ENCODE data around the gene TOMT.
A peak's percentile ranks its signal among the peaks of the same experiment; 100 is the strongest.
"Not testable (repeated sequence)": the region's sequence is repeated elsewhere in the genome, so short reads cannot be mapped to it uniquely, and the experiment has no call there.

Gene TOMT

GRCh38 chr11:72127923-72128322 lies 22.2 kb downstream of the TOMT start:
- DNase-seq (ENCODE audit: low spot score): no peak

- DNase-seq (ENCODE audit: low spot score): no peak
Observed at GRCh38 chr11:72129381-72129780, 23.7 kb downstream of the TOMT start.

GRCh38 chr11:72132646-72133045 lies 26.9 kb downstream of the TOMT start:
- no peak for DNase-seq (ENCODE audit: low spot score)

- DNase-seq (ENCODE audit: low spot score): not testable (repeated sequence)
Observed at GRCh38 chr11:72135473-72135872, 29.7 kb downstream of the TOMT start, which contains the start of gene FOLR3. Gene FOLR3, plus strand, starts transcription at chr11:72135725. Its CDS starts 228 bp downstream, at chr11:72135953.

GRCh38 chr11:72135891-72136683 lies 30.4 kb downstream of the TOMT start:
- no peak for DNase-seq (ENCODE audit: low spot score)

GRCh38 chr11:72136684-72137262 lies 31.0 kb downstream of the TOMT start:
- no peak for DNase-seq (ENCODE audit: low spot score)

GRCh38 chr11:72138821-72139390 lies 33.2 kb downstream of the TOMT start:
- DNase-seq (ENCODE audit: low spot score): no peak

GRCh38 chr11:72139500-72139899 lies 33.8 kb downstream of the TOMT start:
- DNase-seq (ENCODE audit: low spot score): no peak

- DNase-seq (ENCODE audit: low spot score): no peak
Observed at GRCh38 chr11:72140661-72141060, 34.9 kb downstream of the TOMT start.

GRCh38 chr11:72141066-72141465 lies 35.3 kb downstream of the TOMT start:
- peak; percentile 48 for DNase-seq (ENCODE audit: low spot score)

GRCh38 chr11:72142086-72142485 lies 36.4 kb downstream of the TOMT start:
- not testable (repeated sequence) for DNase-seq (ENCODE audit: low spot score)

GRCh38 chr11:72142543-72142942 lies 36.8 kb downstream of the TOMT start:
- DNase-seq (ENCODE audit: low spot score): not testable (repeated sequence)

- DNase-seq (ENCODE audit: low spot score): no peak
Observed at GRCh38 chr11:72144807-72145565, 39.3 kb downstream of the TOMT start.

GRCh38 chr11:72146625-72147024 lies 40.9 kb downstream of the TOMT start:
- DNase-seq (ENCODE audit: low spot score): no peak

GRCh38 chr11:72150882-72151281 lies 45.2 kb downstream of the TOMT start:
- no peak for DNase-seq (ENCODE audit: low spot score)

GRCh38 chr11:72153874-72154273 lies 48.1 kb downstream of the TOMT start:
- DNase-seq (ENCODE audit: low spot score): not testable (repeated sequence)

- no peak for DNase-seq (ENCODE audit: low spot score)
Observed at GRCh38 chr11:72154816-72155215, 49.1 kb downstream of the TOMT start.

GRCh38 chr11:72155751-72156150 lies 50.0 kb downstream of the TOMT start:
- no peak for DNase-seq (ENCODE audit: low spot score)

- DNase-seq (ENCODE audit: low spot score): no peak
Observed at GRCh38 chr11:72157131-72157530, 51.4 kb downstream of the TOMT start.
